Globus pallidus (tissue), 1 donor: ENCODE measurements around the gene EPRS1.
"Not testable (repeated sequence)": the region's sequence is repeated elsewhere in the genome, so short reads cannot be mapped to it uniquely, and the experiment has no call there.

Source experiments
- DNase-seq: peaks from one replicate; pipeline ENCODE4 v3.0.0-alpha.2; 2015; ENCODE audit warnings: low spot score

The EPRS1 gene

GRCh38 chr1:220046052-220046930 lies at the start of gene EPRS1:
EPRS1 (minus strand) TSS chr1:220046505; CDS start chr1:220046388, 117 bp downstream.
- DNase-seq: peak; percentile 93

GRCh38 chr1:220094016-220094911 lies 48.0 kb upstream of the EPRS1 start, which contains the start of gene IARS2:
IARS2 (plus strand) TSS chr1:220094132; CDS start chr1:220094217, 85 bp downstream.
- DNase-seq: peak; percentile 86

- DNase-seq: no peak
Observed at GRCh38 chr1:220093361-220094015, 47.2 kb upstream of the EPRS1 start.

GRCh38 chr1:220092694-220093093 lies 46.4 kb upstream of the EPRS1 start:
- no peak for DNase-seq

DNA sequence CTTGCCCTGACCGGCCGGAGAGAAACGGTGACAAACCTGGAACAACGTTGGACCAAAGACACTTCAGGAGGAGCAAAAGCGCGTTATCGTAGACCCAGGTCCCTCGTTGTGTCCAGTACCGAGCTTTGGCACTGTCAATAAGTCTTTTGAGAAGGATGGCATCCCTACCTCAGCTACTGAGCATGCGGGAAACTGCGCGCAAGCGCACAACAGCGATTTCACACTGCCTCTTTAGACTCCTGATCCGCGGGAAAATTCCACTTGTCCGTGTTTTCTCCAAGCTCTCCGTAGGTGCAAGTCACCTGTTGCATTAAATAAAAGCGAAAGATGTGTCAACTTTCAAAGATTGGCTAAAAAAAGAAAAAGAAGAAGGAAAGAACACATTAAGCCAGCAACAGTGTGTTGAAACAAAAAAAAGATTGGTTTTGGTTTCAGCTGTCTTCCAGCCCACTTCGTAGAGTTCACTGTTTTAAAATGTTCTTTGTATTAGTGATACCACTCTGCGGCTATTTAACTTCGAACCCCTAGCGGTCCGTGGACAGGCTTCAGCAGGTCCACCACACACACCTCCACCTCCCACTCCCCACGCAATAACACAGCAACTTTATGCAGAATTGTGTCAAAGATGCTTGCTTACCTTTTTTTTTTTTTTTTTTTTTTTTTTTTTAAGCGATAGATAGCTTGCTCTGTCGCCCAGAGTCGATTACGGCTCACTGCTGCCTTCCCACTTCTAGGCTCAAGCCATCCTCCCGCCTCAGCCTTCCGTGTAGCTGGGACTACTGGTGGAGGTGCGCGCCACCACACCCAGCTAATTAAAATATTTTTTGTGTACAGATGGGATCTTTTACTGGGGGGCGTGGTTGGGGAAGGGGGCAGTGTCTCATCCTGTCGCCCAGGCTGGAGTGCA lies 43.6 kb upstream of the EPRS1 start, which contains the start of gene BPNT1:
Gene BPNT1 (minus strand): TSS at position 139 of the 907 bp plus-strand sequence. CDS start 9,942 bp downstream, outside the sequence.
- peak; percentile 94 for DNase-seq

DNA sequence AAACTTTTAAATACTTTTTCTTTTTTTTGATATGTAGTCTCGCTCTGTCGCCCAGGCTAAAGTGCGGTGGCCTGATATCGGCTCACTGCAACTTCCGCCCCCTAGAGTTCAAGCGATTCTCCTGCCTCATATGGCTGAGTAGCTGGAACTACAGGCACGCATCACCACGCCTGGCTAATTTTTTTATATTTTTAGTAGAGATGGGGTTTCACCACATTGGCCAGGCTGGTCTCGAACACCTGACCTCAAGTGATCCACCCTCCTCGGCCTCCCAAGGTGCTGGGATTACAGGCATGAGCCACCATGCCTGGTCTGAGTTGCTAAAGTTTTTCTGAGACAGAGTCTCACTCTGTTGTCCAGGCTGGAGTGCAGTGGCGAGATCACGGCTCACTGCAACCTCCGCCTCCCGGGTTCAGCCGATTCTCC lies 40.0 kb upstream of the EPRS1 start:
- not testable (repeated sequence) for DNase-seq

GRCh38 chr1:220084460-220084859 lies 38.2 kb upstream of the EPRS1 start:
- DNase-seq: no peak

DNA sequence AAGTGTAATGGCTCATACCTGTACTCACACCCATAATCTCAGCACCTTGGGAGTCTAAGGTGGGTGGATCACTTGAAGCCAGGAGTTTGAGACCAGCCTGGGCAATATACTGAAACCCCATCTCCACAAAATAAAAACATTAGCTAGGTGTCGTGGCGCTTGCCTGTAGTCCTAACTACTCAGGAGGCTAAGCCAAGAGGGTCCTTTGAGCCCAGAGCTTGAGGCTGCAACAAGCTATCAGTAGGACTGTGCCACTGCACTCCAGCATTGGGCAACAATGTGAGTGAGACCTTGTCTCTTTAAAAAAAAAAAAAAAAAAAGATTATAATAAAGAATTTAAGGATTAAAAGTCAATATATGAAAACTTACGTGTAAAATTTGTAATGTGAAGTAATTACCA lies 31.6 kb upstream of the EPRS1 start:
- DNase-seq: no peak

DNA sequence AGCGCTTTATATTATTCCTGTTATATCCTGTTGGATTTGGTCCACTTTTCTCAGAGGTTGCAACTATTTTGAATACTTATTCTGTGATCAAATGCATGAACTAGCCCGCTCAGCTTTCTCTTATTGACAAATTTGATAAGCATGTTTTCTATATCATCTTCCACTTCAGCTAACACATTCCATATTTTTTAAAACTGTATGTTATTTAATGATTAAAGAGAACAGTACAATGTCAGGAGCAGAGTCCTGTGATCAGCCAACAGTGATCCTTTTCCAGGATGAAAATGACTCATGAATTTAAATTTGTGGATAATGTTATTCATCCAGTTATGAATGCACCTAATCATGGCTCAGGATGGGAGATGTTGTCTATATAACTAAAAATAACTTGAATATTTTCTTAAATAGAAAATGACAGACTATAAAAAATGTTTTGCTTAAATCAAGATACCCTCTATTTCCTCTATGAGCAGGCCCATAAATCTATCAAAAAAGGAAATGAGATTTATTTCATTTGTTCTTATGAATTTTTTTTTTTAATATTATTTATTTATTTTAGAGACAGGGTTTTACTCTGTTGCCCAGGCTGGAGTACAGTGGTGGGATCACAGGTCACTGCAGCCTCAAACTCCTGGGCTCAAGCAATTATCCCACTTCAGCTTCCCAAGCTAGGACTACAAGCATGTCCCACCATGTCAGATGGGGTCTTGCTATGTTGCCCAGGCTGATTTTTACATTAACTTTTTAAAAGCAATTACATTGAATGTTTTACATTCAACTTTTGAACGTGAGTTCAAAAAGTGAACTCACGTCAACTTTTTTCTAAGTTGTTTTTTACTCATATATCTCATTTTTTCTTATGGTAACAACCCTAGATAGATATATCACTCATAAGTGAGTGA lies 30.8 kb upstream of the EPRS1 start:
- DNase-seq: no peak

GRCh38 chr1:220067269-220068204 lies 21.2 kb upstream of the EPRS1 start:
- DNase-seq: no peak

- no peak for DNase-seq
Observed at GRCh38 chr1:220062629-220063028, 16.3 kb upstream of the EPRS1 start.

GRCh38 chr1:220060876-220061275 lies 14.6 kb upstream of the EPRS1 start:
- DNase-seq: no peak

DNA sequence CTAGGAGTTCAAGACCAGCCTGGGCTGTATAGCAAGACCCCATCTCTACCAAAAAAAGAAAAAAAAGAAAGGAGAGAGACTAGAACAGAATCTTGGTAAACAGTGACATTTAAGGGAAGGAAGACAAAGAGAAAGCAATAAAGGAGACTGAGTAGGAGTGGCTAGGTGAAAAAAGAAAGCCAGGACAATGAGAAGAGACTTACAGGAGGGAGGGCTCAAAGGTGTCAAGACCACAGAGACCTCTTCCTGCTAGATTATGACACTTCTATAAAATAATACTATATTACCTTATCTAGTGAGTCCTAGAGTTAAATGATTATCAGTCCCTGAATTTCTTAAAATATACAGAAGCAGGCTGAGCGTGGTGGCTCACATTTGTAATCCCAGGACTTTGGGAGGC lies 10.1 kb upstream of the EPRS1 start:
- DNase-seq: no peak

DNA sequence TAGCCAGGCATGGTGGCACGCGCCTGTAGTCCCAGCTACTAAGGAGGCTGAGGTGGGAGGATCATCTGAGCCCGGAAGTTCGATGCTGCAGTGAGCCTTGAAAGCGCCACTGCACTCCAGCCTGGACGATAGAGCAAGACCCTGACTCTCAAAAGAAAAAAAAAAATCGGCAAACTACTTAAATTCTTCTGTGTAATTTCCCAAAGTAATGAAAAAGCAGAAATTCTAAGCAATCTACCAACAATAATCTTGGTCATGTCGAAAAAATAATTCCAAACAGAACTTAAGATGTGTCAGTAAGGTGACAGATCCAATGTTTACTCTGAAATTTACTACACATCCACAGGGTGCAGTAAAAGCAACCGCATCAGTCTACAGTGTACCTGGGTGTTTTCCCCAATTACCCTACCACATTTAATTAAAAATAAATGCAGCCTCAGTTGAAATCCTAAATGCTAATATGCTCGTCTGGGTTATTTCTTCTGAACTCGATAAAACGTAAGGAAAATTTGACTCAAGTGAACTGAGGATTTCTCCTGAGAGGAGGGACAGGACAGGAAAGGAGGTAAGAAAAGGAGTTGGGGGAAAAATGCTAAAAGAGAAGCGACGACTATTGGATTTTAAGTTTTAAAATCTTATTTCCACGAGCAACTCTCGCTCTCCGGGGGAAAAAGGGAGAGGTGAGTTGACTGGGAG lies 801 bp downstream of the EPRS1 start:
- peak; percentile 13 for DNase-seq

DNA sequence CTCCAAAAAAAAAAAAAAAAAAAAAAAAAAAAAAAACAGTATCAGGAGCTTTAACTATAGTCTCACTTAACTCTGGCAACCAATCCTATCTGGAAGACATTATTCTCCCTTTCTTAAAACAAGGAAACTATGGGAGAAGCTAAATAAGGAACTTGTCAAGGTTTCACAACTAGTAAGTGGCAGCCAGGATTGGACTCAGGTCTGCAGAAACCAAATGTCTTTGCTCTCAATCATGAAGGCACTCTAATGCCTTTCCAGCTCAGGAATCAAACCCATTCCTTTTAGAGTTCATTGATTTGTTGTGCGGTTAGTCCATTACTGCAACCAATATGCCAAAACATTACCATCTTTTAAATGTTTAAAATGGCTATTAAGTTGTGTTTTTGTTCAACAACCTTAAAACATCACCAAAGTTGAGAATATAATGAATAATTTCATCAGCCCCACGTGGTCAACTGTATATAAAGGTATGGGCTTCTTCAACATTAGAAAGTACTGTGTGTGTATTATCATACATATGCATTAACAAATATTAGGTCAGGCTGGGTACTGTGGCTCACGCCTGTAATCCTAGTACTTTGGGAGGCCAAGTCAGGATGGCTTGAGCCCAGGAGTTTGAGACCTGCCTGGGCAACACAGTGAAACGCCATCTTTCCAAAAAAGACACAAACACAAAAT lies 1.5 kb downstream of the EPRS1 start:
- DNase-seq: no peak

GRCh38 chr1:220043646-220044045 lies 2.7 kb downstream of the EPRS1 start:
- no peak for DNase-seq

- no peak for DNase-seq
Observed at GRCh38 chr1:220040028-220040596, 6.2 kb downstream of the EPRS1 start.
